NCI-H1694 (cell line): ENCODE measurements around the gene CHAD.

Experiments used
- DNase-seq: peaks from one replicate; lab custom pipeline; 2025; lab: John Stamatoyannopoulos, UW

CHAD gene

DNA sequence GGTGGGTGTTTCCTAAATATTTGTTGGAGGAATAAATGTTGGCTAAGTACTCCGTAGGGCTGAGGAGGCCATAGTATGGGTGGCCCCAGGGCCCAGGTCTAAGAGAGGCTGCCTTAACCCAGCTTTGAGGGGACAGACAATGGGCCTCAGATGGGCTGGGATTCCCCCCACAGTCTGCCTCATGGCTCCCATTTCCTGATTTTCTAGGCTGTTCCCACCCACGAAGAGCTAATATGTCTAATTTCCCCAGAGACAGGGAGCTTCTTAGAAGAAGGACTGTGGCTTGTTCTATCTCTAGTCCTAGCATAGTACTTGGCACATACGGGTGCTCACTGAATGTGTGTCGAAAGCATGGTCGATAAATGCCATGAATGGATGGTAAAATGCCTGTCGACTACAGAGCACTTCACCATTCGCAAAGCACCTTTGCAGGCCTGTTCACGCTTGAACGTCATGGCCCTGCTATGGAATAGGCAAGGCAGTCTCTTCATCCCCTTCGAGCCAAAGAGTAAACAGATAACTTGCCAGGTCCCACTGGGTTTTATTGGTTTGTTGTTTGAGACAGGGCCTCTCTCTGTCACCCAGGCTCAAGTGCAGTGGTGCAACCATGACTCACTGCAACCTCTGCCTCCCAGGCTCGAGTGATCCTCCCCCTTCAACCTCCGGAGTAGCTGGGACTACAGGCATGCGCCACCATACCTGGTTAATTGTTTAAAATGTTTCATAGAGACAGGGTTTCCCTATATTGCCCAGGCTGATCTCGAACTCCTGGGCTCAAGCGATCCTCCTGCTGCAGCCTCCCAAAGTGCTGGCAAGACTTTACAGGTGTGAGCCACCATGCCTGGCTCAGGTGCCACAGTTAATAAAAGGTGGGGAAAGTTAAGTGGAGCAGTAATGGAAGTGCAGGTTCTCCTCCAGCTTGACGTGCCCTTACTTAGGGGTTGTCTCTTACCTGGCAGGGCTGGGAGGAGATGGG lies 9.7 kb downstream of the CHAD start:
- DNase-seq, result no peak

DNA sequence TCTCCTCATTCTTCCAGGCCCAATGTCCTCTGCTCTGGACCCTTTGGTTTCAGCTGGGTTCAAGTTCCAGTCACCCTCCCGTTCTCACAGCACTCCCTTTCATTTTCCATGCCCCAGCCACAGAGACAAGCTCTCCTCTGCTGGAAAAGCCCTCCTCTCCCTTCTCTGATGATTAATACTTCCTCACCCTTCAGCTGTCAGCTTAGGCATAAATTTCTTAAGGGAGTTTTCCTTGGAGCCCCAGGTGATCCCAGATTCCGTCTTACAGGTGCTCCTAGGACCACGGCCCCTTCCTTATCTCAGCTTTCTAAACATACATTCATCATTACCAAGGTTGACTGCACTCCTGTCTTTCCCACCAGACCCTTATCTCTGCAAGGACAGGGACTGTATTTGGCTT lies 10.4 kb downstream of the CHAD start:
- no peak for DNase-seq

DNA sequence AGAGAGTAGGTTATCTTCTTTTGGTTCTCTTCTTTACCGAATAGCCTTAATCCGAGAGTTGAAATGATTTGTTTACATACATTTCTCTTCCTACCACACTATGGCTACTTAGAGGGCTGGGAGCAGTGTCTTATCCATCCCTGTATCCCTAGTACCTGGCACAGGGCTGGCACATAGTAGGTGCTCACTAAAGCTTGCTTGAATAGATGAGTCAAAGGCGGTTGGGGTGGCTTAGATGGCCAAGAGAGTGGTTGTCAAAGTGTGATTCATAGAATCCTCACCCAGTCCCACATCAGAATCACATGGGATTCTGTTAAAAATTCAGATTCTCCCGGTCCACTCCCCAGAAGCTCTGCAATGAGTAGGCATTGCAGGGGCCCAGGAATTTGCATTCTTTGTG lies 11.1 kb downstream of the CHAD start:
- DNase-seq, result no peak

GRCh38 chr17:50453901-50454300 lies 14.8 kb downstream of the CHAD start:
- no peak for DNase-seq

GRCh38 chr17:50452630-50453300 lies 15.9 kb downstream of the CHAD start:
- DNase-seq, result no peak

DNA sequence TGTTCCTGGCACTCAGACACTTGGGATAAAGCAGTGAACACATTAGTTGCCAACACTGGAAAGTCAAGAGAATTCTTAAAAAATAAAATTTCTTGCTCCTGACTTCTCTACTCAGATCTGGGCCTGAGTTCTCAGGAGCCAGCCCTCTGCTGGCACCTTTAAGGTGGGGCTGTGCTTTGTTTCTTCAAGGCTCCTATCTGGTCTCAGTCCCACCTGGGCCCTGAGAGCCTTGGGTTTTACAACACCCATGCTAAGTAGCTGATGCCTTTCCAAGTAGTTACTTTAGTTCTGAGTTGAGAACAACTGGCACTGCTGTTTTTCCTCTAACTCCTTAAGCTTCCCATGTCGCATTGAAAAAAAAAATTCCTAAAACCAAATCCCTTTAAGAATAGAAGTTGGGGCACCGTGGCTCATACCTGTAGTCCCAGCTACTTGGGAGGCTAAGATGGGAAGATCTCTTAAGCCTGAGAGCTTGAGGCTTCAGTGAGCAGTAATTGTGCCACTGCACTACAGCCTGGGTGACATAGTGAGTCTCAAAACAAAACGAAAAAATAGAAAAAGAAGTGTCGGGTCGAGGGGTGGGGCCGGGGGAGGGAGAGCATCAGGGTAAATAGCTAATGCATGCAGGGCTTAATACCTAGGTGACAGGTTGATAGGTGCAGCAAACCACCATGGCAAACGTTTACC lies 16.6 kb downstream of the CHAD start:
- DNase-seq, result no peak

GRCh38 chr17:50448643-50449042 lies 20.0 kb downstream of the CHAD start:
- DNase-seq, result no peak

DNA sequence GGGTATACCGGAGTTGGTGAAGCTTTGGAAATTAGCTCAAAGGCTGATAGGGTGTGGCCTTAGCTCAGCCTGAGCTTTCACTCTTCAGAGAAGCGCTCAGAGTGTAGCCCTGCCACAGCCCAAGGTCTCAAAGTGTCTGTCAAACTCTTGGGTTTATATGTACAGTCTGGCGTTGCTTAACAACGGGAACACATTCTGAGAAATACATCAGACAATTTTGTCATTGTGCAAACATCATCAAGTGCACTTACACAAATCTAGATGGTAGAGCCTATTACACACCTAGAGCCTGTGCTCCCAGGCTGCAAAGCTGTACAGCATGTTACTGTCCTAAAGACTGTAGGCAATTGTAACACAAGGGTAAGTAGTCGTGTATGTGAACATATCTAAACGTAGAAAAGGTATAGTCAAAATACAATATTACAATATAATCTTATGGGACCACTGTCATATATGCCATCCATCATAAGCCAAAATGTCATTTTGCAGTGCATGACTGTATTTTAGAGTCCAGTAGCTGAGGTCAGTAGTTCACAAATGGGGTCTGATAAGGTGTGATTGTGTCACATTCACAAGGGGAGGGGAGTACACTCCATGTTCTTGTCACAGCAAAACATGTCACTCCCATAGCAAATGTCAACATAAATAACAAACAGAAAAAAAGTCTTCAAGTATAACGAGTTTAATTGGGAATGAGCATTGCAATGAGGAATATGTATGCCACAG lies 20.6 kb downstream of the CHAD start:
- DNase-seq, result no peak

DNA sequence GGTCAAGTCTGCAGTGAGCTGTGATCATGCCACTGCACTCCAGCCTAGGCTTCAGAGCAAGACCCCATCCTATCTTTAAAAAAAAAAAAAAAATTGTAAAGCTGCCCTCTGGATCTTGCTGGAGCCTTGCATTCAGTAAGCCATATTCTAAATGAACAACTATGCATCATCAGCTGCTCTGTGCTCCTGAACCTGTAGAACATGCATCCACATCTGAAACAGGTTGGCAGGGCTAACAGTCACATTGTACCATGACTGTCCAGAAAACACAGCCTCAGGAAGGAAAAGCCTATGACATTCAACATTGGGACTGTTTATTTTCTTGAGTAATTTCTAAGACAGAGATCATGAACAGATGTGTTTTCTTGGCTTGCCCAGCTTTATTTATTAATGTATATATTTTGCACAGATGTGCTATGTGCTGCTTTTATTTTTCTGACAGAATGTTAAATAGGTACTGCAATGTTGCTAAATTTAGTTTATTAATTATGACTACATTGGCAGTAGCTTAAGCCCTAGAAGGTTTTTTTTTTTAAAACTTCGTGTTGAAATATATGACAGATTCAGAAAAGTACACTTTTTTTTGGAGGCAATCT lies 22.9 kb downstream of the CHAD start:
- no peak for DNase-seq

DNA sequence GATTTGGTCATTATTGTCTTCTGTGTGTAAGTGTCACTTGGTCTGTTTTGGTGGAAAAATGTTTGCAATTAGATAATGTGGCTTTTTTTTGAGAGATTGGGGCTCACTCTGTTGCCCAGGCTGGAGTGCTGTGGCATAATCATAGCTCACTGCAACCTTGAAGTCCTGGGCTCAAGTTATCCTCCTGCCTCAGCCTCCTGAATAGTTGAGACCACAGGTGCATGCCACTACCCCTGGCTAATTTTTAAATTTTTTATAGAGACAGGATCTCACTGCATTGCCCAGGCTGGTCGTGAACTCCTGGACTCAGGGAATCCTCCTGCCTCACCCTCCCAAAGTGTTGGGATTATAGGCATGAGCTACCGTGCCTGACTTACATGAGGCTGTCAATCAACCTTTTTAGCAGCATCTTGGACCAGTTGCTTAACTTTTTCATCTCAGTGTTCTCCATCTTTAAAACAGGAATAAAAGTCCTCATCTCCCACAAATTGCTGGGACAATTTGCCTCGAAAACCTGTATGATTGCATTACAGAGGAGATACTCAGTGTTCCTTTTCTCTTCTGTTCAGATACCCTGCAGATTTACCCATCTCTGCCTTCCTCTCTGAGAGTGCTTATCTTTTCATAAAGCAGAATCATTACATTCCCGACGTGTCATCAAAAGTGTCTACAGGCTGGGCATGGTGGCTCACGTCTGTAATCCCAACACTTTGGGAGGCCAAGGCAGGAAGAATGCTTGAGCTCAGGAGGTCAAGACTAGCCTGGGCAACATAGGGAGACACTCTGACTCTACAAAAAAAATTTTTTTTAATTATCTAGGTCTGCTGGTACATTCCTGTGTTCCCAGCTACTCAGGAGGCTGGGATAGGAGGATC lies 23.6 kb downstream of the CHAD start:
- no peak for DNase-seq

- no peak for DNase-seq
Observed at GRCh38 chr17:50443505-50443974, 25.1 kb downstream of the CHAD start.

DNA sequence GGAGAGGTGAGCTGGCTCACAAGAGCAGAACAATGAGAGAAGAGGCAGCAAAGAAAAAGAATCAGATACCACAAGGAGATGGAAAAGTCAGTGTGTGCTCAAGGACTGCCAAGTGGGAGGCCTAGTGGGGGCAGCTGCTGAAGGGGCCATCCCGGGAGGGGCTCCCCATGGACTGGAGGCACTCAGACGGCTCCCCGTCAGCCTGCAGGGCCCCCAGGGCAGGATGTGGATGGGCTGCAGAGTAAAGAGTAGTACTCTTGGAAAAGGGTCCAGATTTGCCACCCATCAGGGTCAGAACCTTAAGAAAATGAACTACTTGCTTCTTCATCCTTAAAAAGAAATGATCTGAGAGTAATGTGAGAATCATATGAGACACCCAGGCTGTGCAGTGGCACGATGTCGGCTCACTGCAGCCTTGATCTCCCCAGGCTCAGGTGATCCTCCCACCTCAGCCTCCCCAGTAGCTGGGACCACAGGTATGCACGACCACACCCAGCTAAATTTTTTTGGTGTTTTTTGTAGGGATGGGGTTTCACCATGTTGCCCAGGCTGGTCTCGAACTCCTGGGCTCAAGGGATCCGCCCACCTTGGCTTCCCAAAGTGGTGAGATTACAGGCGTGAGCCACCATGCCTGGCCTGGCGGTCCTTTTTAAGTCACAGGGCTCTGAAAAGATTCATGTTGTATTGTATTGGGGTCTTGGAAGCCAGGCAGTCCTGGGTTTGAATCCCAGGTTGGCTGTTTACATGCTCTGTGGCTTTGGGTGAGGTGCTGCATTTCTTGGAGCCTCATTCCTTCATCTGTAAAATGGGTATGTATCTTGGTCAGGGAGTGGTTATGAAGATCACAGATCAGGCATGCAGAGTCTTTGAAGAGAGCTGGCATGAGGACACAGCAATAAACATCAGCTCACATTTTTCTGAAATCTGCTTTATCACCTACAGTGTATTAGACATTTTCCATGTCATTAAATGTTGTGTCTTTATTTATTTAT lies 27.5 kb downstream of the CHAD start:
- DNase-seq, result no peak

- DNase-seq, result no peak
Observed at GRCh38 chr17:50440172-50440837, 28.4 kb downstream of the CHAD start.

GRCh38 chr17:50439008-50439407 lies 29.7 kb downstream of the CHAD start:
- no peak for DNase-seq

- DNase-seq, result no peak
Observed at GRCh38 chr17:50437409-50437808, 31.3 kb downstream of the CHAD start.

- no peak for DNase-seq
Observed at GRCh38 chr17:50432125-50432762, 36.4 kb downstream of the CHAD start.

DNA sequence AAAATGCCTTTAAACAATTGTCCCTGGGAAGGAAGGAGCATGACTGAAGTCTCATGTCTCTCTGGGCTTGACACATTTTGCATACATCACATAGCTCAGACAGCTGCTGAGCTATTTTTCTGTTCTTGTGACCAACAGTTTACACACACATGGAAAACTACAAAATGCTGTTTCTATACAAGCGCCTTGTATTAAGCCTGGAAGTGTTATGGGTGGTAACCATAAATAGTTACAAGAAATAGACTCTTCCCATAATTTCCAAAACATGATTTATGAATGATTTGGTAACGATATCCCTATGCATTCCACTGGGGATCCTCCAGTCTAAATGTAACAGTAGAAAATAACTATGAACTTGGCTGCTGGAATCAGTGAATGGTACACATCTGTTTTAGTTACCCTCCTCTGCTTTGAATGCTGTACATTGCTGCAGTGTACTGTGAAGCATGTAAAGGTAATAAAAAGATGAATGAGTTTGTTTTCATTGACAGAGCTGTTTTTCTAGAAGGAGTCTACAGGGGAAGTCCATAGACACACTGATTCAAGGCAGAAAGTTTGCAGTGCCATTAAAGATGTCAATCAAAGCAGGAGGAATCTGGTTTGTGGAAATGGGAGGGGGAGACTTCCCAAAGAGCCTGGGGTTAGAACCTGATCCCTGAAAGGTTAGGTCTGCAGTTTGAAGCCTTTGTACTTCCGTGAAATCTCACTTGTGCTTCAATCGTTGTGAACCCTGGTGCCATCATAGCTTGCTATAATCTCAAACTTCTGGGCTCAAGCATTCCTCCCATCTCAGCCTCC lies 37.7 kb downstream of the CHAD start:
- no peak for DNase-seq
